ENCODE data around the gene RSPO1. TPM values are rescaled to one million over a fixed set of nuclear protein-coding genes. Genes with fewer than 3 reads are reported as not detected.

RSPO1 gene
- total and polyA plus RNA-seq, 7 donors = 0.41 to 2.2 (median 0.82) TPM

GRCh38 chr1:37634992-37635902 lies 555 bp upstream of the RSPO1 start:
- Histone ChIP-seq H3K4me3 (peak overlapping the region; percentile 15 to 48 (median 40)), H3K4me1 (peaks cover 0 to 21% (median 18%) of the 10 kb centered on the region in 4 donors), H3K27me3 (peaks cover 26 to 84% (median 42%) of the 10 kb centered on the region in 3 donors), H3K9me3 (no peaks in the 10 kb centered on the region), H3K27ac (no peak overlapping the region), H3K36me3 (no peaks in the 10 kb centered on the region)
- no peak for DNase-seq
- 11 to 13% methylated on average over 26 of the region's 26 CpGs for WGBS, 2 donors
- TF ChIP-seq POLR2AphosphoS5 (IDR thresholded peaks at IDR 0.05) (no peak), POLR2A (IDR thresholded peaks at IDR 0.05) (no peak), EP300 (IDR thresholded peaks at IDR 0.05) (no peak), CTCF (IDR thresholded peaks at IDR 0.05) (no peak)
- intact Hi-C loops (cut with DNase I) = no loop called here

GRCh38 chr1:37633938-37634243 lies 801 bp downstream of the RSPO1 start:
- WGBS, 2 donors = 4 to 16% methylated on average over 20 of the region's 20 CpGs
- peaks cover 0 to 21% (median 18%) of the 10 kb centered on the region in 4 donors for H3K4me1 ChIP-seq

GRCh38 chr1:37633040-37633937 lies 1.4 kb downstream of the RSPO1 start:
- intact Hi-C loops (cut with DNase I) = no loop called here
- peaks cover 29 to 95% (median 57%) of the 10 kb centered on the region in 3 donors for H3K27me3 ChIP-seq
- no peak for DNase-seq
- no peak overlapping the region for H3K27ac ChIP-seq
- peaks cover 0 to 21% (median 18%) of the 10 kb centered on the region in 4 donors for H3K4me1 ChIP-seq
- no peaks in the 10 kb centered on the region for H3K36me3 ChIP-seq
- peak overlapping the region in 1 of 4 donors; percentile 48 for H3K4me3 ChIP-seq
- WGBS, 2 donors = 4 to 6% methylated on average over 31 of the region's 31 CpGs
- H3K9me3 ChIP-seq = no peaks in the 10 kb centered on the region
- TF ChIP-seq POLR2A (IDR thresholded peaks at IDR 0.05) = no peak
- no peak for TF ChIP-seq EP300 (IDR thresholded peaks at IDR 0.05)
- TF ChIP-seq POLR2AphosphoS5 (IDR thresholded peaks at IDR 0.05) = no peak
- no peak for TF ChIP-seq CTCF (IDR thresholded peaks at IDR 0.05)

More at GRCh38 chr1:37633938-37634243, 801 bp downstream of the RSPO1 start:
- peaks cover 29 to 97% (median 56%) of the 10 kb centered on the region in 3 donors for H3K27me3 ChIP-seq
- no peaks in the 10 kb centered on the region for H3K36me3 ChIP-seq
- TF ChIP-seq POLR2A (IDR thresholded peaks at IDR 0.05) = no peak
- no peak for TF ChIP-seq POLR2AphosphoS5 (IDR thresholded peaks at IDR 0.05)
- no peak for TF ChIP-seq EP300 (IDR thresholded peaks at IDR 0.05)
- no peak for TF ChIP-seq CTCF (IDR thresholded peaks at IDR 0.05)
- DNase-seq = no peak
- peak overlapping the region; percentile 6 to 48 (median 40) for H3K4me3 ChIP-seq
- H3K27ac ChIP-seq = no peak overlapping the region
- H3K9me3 ChIP-seq = no peaks in the 10 kb centered on the region
- intact Hi-C loops (cut with DNase I) = no loop called here

GRCh38 chr1:37631036-37631435 lies 3.7 kb downstream of the RSPO1 start:
- Histone ChIP-seq H3K27me3 (peaks cover 29 to 82% (median 57%) of the 10 kb centered on the region in 3 donors), H3K27ac (no peak overlapping the region), H3K9me3 (no peaks in the 10 kb centered on the region), H3K4me3 (no peak overlapping the region), H3K4me1 (peaks cover 0 to 21% (median 18%) of the 10 kb centered on the region in 4 donors), H3K36me3 (no peaks in the 10 kb centered on the region)
- TF ChIP-seq CTCF (IDR thresholded peaks at IDR 0.05) (no peak), POLR2AphosphoS5 (IDR thresholded peaks at IDR 0.05) (no peak)
- WGBS, 2 donors = 40 to 43% methylated on average over 5 of the region's 5 CpGs
- DNase-seq = no peak
- intact Hi-C loops (cut with DNase I) = no loop called here
